HG03457 (cell line): ENCODE measurements around the gene NOA1.
"Not testable (repeated sequence)": the region's sequence is repeated elsewhere in the genome, so short reads cannot be mapped to it uniquely, and the experiment has no call there.

Experiments used
- ATAC-seq: cut with Tn5 transposase; IDR thresholded peaks from one replicate; pipeline ENCODE4 v1.9.1; 2021; ENCODE audit warnings: moderate number of reproducible peaks; ENCODE audit not compliant: unreplicated experiment

Gene NOA1

GRCh38 chr4:56959100-56959499, 18.3 kb downstream of the NOA1 start:
- no peak for ATAC-seq

- ATAC-seq, result no peak
These were observed 19.3 kb downstream of the NOA1 start for GRCh38 chr4:56958111-56958517.

GRCh38 chr4:56953680-56954520, 23.5 kb downstream of the NOA1 start:
- no peak for ATAC-seq

GRCh38 chr4:56941403-56941802, 36.0 kb downstream of the NOA1 start:
- ATAC-seq, result no peak

GRCh38 chr4:56940971-56941370, 36.4 kb downstream of the NOA1 start:
- ATAC-seq, result no peak

- no peak for ATAC-seq
These were observed 37.0 kb downstream of the NOA1 start for GRCh38 chr4:56940403-56940802.

- ATAC-seq, result not testable (repeated sequence)
These were observed 37.6 kb downstream of the NOA1 start for GRCh38 chr4:56939826-56940225.

- ATAC-seq, result no peak
These were observed 40.1 kb downstream of the NOA1 start for GRCh38 chr4:56937262-56937661.

GRCh38 chr4:56931924-56932323, 45.5 kb downstream of the NOA1 start:
- no peak for ATAC-seq

- ATAC-seq, result no peak
These were observed 46.8 kb downstream of the NOA1 start for GRCh38 chr4:56930638-56931037.

- ATAC-seq, result no peak
These were observed 50.2 kb downstream of the NOA1 start for GRCh38 chr4:56927196-56927595.

- not testable (repeated sequence) for ATAC-seq
These were observed 62.4 kb downstream of the NOA1 start for GRCh38 chr4:56914977-56915376.

GRCh38 chr4:56914336-56914735, 63.1 kb downstream of the NOA1 start:
- no peak for ATAC-seq
